Right lobe of liver (tissue), 4 donors: ENCODE measurements around the gene KCNIP3.
A peak's percentile ranks its signal among the peaks of the same experiment; 100 is the strongest.

Experiments
- POLR2A ChIP-seq: fragments of 450-650 bp; IDR thresholded peaks from one replicate; pipeline ENCODE4 v1.6.1; 2017; ENCODE audit warnings: antibody characterized with exemption, mild to moderate bottlenecking
- TF ChIP-seq, protein P1 (sequence below), 4 donors: fragments of 200-600 bp in 3 of 4; fragments of 450-650 bp in 1 of 4; IDR thresholded peaks; one replicate each; pipeline versions ENCODE4 v1.5.1 to v1.8.0; 2016 to 2022; ENCODE audit warnings: antibody characterized with exemption in 4 of 4, mild to moderate bottlenecking in 2 of 4
- donor health status: DM: no; HTN: no; CAD: no.
- donor health status: DM: no; HTN: no; CAD: no.
- donor health status: DM: no; HTN: yes; CAD: no.

- TF ChIP-seq POLR2A = peak; percentile 83
- TF ChIP-seq, protein P1, sequence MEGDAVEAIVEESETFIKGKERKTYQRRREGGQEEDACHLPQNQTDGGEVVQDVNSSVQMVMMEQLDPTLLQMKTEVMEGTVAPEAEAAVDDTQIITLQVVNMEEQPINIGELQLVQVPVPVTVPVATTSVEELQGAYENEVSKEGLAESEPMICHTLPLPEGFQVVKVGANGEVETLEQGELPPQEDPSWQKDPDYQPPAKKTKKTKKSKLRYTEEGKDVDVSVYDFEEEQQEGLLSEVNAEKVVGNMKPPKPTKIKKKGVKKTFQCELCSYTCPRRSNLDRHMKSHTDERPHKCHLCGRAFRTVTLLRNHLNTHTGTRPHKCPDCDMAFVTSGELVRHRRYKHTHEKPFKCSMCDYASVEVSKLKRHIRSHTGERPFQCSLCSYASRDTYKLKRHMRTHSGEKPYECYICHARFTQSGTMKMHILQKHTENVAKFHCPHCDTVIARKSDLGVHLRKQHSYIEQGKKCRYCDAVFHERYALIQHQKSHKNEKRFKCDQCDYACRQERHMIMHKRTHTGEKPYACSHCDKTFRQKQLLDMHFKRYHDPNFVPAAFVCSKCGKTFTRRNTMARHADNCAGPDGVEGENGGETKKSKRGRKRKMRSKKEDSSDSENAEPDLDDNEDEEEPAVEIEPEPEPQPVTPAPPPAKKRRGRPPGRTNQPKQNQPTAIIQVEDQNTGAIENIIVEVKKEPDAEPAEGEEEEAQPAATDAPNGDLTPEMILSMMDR (IDR thresholded peaks at IDR 0.05) = no peak
These were observed 105.4 kb downstream of the KCNIP3 start, which contains the start of gene FAHD2A for GRCh38 chr2:95402370-95403203.
